SK-N-DZ (cell line): ENCODE measurements around the gene TUBGCP4. TPM values are rescaled to one million over a fixed set of nuclear protein-coding genes. Genes with fewer than 3 reads are reported as not detected.
A peak's percentile ranks its signal among the peaks of the same experiment; 100 is the strongest.
"Not testable (repeated sequence)": the region's sequence is repeated elsewhere in the genome, so short reads cannot be mapped to it uniquely, and the experiment has no call there.

Experiments
- DNase-seq: peaks from one replicate; pipeline ENCODE4 v3.0.0-alpha.2; 2015; ENCODE audit warnings: low spot score
- polyA plus RNA-seq, 2 experiments: library from polyadenylated mRNA; depleted of rRNA; stranded (reverse); fragments of >200 nt; gene quantifications; 2 replicates each; pipeline ENCODE4 v1.2.3, GENCODE V29; 2014

The TUBGCP4 gene
- polyA plus RNA-seq (2014; cell fraction: cytosol; rRNA removed) = 7.0 and 10.1 TPM in 2 replicates
- 8.7 and 24.5 TPM in 2 replicates for polyA plus RNA-seq (2014; cell fraction: nucleus; rRNA removed)

GRCh38 chr15:43370975-43371974 is at the start of gene TUBGCP4, which contains the start of gene ZSCAN29:
Gene TUBGCP4, plus strand, starts transcription at chr15:43371101. Its CDS starts 254 bp downstream, at chr15:43371355.
Gene ZSCAN29, minus strand, starts transcription at chr15:43371043. Its CDS starts 1,130 bp downstream, at chr15:43369913.
- peak; percentile 91 for DNase-seq

- no peak for DNase-seq
Measured at GRCh38 chr15:43325039-43325684, 45.7 kb upstream of the TUBGCP4 start.

DNA sequence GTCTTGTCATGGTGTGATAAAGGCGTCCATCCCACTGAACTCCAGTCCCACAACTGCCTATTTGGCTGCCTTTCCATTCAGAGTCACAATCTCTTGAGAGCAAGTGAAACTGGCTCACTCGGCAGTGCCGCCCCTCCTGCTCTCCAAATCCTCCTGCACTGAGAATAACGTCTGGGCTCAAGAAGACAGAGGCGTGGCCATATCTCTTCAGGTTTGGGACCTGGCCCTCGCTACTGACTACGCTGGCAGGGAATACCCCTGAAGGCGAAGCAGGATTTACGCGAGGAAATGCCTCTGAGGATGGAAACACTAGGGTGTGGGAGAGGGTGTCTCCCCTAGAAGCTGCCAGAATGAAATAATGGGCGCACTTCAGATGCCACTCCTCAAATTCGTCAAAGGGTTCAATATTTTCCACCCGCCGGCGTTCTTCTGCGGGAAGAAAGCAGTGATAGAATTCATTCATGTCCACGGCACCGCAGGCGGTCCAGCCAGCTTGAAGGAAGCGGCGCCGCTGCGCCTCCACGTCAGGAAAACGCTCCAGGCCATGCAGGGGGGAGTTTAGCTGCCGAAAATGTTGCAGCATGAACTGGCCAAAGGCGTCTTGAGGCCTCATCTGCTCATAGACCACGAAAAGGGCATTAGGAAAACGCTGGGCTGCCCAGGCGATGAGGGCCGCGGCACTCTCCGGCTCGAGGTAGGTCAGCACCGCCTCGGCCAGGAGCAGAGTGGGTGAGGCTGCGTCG is 41.5 kb upstream of the TUBGCP4 start:
- no peak for DNase-seq

- peak; percentile 96 for DNase-seq
Measured at GRCh38 chr15:43329960-43330779, 40.7 kb upstream of the TUBGCP4 start, which contains the start of gene LCMT2. Gene LCMT2, minus strand, starts transcription at chr15:43330573. Its CDS starts 84 bp downstream, at chr15:43330489.

- DNase-seq = no peak
Measured at GRCh38 chr15:43330780-43331087, 40.2 kb upstream of the TUBGCP4 start.

DNA sequence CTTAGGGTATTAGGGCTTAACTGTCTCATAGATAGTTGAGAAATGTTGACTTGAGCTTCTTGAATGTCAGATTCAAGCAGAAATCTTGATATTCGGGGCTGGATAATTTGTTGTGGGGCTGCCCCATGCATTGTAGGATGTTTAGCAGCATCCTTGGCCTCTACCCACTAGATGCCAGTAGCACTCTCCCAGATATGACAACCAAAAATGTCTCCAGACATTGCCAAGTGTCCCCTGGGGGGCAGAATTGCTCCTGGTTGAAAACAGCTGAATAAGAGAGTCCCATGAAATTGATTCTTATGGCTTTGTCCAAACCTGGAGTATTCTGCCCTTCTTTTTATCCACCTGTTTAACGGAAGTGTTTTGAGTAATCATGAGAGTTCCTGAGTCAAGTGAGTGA is 24.6 kb upstream of the TUBGCP4 start:
- no peak for DNase-seq

- DNase-seq = no peak
Measured at GRCh38 chr15:43347114-43347513, 23.8 kb upstream of the TUBGCP4 start.

GRCh38 chr15:43352693-43353382 is 18.1 kb upstream of the TUBGCP4 start:
- DNase-seq = no peak

DNA sequence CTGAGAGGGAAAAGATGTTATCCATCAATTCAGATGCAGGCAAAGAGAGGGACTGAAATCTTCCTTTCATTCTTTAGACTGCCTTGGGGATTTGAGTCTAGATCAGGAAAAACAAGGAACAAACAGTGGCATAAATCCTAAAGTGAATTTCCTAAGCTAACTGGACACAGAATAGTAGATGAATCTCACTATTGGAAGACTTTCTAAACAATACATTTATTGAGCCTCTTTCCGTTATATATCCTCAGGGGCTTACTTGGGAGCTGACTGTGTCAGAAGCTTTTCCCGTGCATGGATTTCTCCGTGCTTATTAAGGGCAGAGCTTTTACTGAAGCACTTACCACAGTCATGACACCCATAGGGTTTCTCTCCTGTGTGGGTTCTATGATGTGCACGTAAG is 10.1 kb upstream of the TUBGCP4 start:
- DNase-seq = no peak

- DNase-seq = no peak
Measured at GRCh38 chr15:43361313-43361903, 9.5 kb upstream of the TUBGCP4 start.

- DNase-seq = peak; percentile 22
Measured at GRCh38 chr15:43370310-43370974, 459 bp upstream of the TUBGCP4 start.

GRCh38 chr15:43376017-43376705 is 5.3 kb downstream of the TUBGCP4 start:
- peak; percentile 50 for DNase-seq

- DNase-seq = no peak
Measured at GRCh38 chr15:43378601-43379000, 7.7 kb downstream of the TUBGCP4 start.

GRCh38 chr15:43382310-43382709 is 11.4 kb downstream of the TUBGCP4 start:
- DNase-seq = no peak

- DNase-seq = no peak
Measured at GRCh38 chr15:43383070-43383469, 12.2 kb downstream of the TUBGCP4 start.

GRCh38 chr15:43390723-43391122 is 19.8 kb downstream of the TUBGCP4 start:
- DNase-seq = no peak

DNA sequence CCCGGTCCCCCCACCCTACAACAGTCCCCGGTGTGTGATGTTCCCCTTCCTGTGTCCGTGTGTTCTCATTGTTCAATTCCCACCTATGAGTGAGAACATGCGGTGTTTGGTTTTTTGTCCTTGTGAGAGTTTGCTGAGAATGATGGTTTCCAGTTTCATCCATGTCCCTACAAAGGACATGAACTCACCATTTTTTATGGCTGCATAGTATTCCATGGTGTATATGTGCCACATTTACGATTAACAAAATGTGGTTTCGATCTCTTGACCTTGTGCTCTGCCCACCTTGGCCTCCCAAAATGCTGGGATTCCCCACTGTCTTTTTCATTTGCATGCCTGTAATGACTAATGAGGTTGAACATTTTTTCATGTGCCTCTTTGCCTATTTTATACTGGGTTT is 22.7 kb downstream of the TUBGCP4 start:
- not testable (repeated sequence) for DNase-seq

GRCh38 chr15:43402255-43402654 is 31.4 kb downstream of the TUBGCP4 start:
- no peak for DNase-seq

GRCh38 chr15:43403616-43404015 is 32.7 kb downstream of the TUBGCP4 start:
- no peak for DNase-seq
